Lung (tissue), 12 donors: ENCODE results near the gene MRO. TPM values are rescaled to one million over a fixed set of nuclear protein-coding genes. Genes with fewer than 3 reads are reported as not detected.

ENCODE experiments used
- ATAC-seq: fragments of 200-7000 bp; cut with Tn5 transposase; one replicate; pipeline ENCODE4 v1.9.1; 2020; ENCODE audit warnings: moderate number of reproducible peaks; ENCODE audit not compliant: insufficient read depth, low FRiP score
- DNase-seq, 3 donors: peaks; one replicate each; pipeline ENCODE4 v3.0.0-alpha.2; 2013 to 2017
- H3K27ac ChIP-seq, 2 donors: one replicate each; pipeline ENCODE4 v1.5.1; 2013; ENCODE audit warnings: mild to moderate bottlenecking in 2 of 2, moderate library complexity in 2 of 2, control low read depth in 1 of 2, inconsistent platforms in 1 of 2, low read depth in 1 of 2, low read length in 1 of 2
- H3K27me3 ChIP-seq, 3 donors: one replicate each; pipeline ENCODE4 v1.5.1; 2013; ENCODE audit warnings: low read length in 2 of 3; ENCODE audit not compliant: control insufficient read depth in 3 of 3, insufficient read depth in 3 of 3
- H3K36me3 ChIP-seq, 4 donors: one replicate each; pipeline ENCODE4 v1.5.1; 2013; ENCODE audit warnings: low read length in 4 of 4, mild to moderate bottlenecking in 1 of 4, moderate library complexity in 1 of 4; ENCODE audit not compliant: control insufficient read depth in 4 of 4, insufficient read depth in 4 of 4
- H3K4me1 ChIP-seq, 5 donors: one replicate each; pipeline ENCODE4 v1.5.1; 2013; ENCODE audit warnings: low read length in 5 of 5, mild to moderate bottlenecking in 2 of 5, moderate library complexity in 1 of 5; ENCODE audit not compliant: control insufficient read depth in 5 of 5, insufficient read depth in 5 of 5
- H3K4me3 ChIP-seq: one replicate; pipeline ENCODE4 v1.5.1; 2013; ENCODE audit warnings: mild to moderate bottlenecking, control low read depth, moderate library complexity
- H3K9ac ChIP-seq, 2 donors: one replicate each; pipeline ENCODE4 v1.5.1; 2013; ENCODE audit warnings: low read length in 2 of 2, control low read depth in 1 of 2; ENCODE audit not compliant: insufficient read depth in 1 of 2
- H3K9me3 ChIP-seq, 4 donors: one replicate each; pipeline ENCODE4 v1.5.1; 2013; ENCODE audit warnings: low read length in 3 of 4, mild to moderate bottlenecking in 1 of 4, moderate library complexity in 1 of 4; ENCODE audit not compliant: control insufficient read depth in 4 of 4, insufficient read depth in 3 of 4
- WGBS, 2 donors: extraction: QIAGEN DNeasy Blood & Tissue Kit; methylation state at CpG; one replicate each; pipeline ENCODE4 v1.1.7; 2013; 5-methylcytosine and 5-hydroxymethylcytosine counted together
- polyA plus RNA-seq, 2 donors: library from polyadenylated mRNA; stranded (reverse); fragments of 200-250 nt; gene quantifications; one replicate each; pipeline ENCODE4 v1.2.1, GENCODE V29; 2013
- total RNA-seq, 2 donors: library from RNA; depleted of rRNA in 1 of 2; stranded (reverse); fragments of >200 nt in 1 of 2; gene quantifications; one replicate each; pipeline ENCODE4 v1.2.1, GENCODE V29; 2014 to 2021
- TF ChIP-seq, protein P1 (sequence below): IDR thresholded peaks from 2 replicates; pipeline ENCODE4 v1.5.1; 2012; ENCODE audit warnings: mild to moderate bottlenecking; ENCODE audit errors: control extremely low read depth, extremely low read depth
- donor health status: control.
- donor health status: control.
- donor health status: Bipolar disorder and iron deficiency.
- donor health status: healthy.
- donor health status: DM: yes; HTN: yes; CAD: no.

MRO gene
- total and polyA plus RNA-seq, 4 donors, result 0.05 to 0.71 (median 0.22) TPM

DNA sequence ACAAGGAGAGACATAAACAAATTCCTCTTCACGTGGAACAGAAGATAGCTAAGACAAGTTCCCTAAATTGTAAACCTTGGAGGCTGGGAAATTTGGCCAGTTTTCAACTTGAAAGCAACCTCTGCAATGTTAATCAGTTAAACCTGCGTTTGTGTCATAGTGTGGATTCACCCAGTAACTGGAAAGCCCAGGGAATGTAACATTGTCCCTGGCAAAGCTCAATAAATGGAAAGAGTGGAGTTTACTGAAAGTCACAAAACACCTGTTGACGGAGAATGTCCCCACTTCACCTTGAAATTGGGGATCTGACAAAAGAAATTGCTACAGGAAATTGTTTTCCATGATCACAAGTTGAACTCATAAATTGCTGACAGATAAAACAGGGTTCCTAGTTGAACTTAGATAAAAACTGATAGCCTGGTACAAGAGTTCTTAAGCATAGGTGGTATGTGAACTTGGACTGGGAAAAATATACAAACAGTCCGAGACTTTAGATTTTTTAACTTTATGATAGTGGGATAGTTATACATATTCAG is 44.1 kb upstream of the MRO start:
- H3K9ac ChIP-seq, result no peak overlapping the region
- no peak overlapping the region for H3K27ac ChIP-seq
- H3K4me3 ChIP-seq, result no peak overlapping the region
- TF ChIP-seq, protein P1, sequence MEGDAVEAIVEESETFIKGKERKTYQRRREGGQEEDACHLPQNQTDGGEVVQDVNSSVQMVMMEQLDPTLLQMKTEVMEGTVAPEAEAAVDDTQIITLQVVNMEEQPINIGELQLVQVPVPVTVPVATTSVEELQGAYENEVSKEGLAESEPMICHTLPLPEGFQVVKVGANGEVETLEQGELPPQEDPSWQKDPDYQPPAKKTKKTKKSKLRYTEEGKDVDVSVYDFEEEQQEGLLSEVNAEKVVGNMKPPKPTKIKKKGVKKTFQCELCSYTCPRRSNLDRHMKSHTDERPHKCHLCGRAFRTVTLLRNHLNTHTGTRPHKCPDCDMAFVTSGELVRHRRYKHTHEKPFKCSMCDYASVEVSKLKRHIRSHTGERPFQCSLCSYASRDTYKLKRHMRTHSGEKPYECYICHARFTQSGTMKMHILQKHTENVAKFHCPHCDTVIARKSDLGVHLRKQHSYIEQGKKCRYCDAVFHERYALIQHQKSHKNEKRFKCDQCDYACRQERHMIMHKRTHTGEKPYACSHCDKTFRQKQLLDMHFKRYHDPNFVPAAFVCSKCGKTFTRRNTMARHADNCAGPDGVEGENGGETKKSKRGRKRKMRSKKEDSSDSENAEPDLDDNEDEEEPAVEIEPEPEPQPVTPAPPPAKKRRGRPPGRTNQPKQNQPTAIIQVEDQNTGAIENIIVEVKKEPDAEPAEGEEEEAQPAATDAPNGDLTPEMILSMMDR, result no peak
- peaks cover 0 to 2% (median 0%) of the 10 kb centered on the region in 5 donors for H3K4me1 ChIP-seq
- no peaks in the 10 kb centered on the region for H3K9me3 ChIP-seq
- ATAC-seq, result no peak
- H3K36me3 ChIP-seq, result no peaks in the 10 kb centered on the region
- H3K27me3 ChIP-seq, result no peaks in the 10 kb centered on the region
- DNase-seq, result no peak
- WGBS, 2 donors, result 63 to 65% methylated on average over 4 of the region's 4 CpGs

DNA sequence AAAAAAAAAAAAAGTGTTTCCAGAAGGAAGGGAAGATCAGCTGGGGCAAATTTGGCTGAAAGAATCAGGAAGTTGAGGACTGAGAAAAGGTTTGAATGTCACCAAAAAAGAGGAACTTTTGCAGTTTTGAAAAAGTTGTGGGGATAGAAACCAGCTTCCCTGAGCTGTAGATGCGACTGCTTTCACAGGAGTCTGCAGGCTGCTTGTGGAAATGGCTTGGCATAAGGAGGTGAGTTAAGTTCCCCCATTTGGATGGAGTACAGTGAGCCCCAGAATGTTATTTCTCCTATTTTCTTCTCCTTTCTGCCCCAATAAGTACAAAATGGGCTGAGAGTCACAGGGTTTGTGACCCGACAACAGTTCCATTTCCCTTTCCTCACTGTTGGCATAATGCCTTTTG is 42.6 kb upstream of the MRO start:
- no peak overlapping the region for H3K9ac ChIP-seq
- DNase-seq (no peak), ATAC-seq (peak; percentile 27)
- H3K9me3 ChIP-seq, result no peaks in the 10 kb centered on the region
- H3K4me3 ChIP-seq, result no peak overlapping the region
- no peaks in the 10 kb centered on the region for H3K36me3 ChIP-seq
- no peaks in the 10 kb centered on the region for H3K27me3 ChIP-seq
- peaks cover 0 to 2% (median 0%) of the 10 kb centered on the region in 5 donors for H3K4me1 ChIP-seq
- H3K27ac ChIP-seq, result no peak overlapping the region
- TF ChIP-seq, protein P1, result no peak
- WGBS, 2 donors, result 29 to 62% methylated on average over 2 of the region's 2 CpGs

DNA sequence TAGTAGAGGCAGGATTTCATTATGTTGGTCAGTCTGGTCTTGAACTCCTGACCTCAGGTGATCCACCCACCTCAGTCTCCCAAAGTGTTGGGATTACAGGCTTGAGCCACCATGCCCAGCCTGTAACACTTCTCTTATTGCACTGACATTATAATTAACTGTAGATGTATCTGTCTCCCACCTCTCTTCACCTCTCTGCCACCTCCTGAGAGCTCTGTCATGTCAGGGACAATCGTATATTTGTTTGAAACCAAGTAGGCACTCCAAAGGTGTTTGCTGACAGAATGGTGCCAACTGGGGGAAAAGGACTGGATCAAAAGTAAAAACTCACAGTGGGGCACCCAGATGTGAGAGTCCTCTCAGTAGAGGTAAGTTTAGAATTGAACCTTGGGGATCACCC is 41.8 kb upstream of the MRO start:
- no peak overlapping the region for H3K27ac ChIP-seq
- TF ChIP-seq, protein P1, result no peak
- H3K4me3 ChIP-seq, result no peak overlapping the region
- H3K36me3 ChIP-seq, result no peaks in the 10 kb centered on the region
- 70 to 90% methylated on average over 1 of the region's 1 CpG for WGBS, 2 donors
- DNase-seq (no peak), ATAC-seq (no peak)
- H3K9ac ChIP-seq, result no peak overlapping the region
- peaks cover 0 to 2% (median 0%) of the 10 kb centered on the region in 5 donors for H3K4me1 ChIP-seq
- no peaks in the 10 kb centered on the region for H3K9me3 ChIP-seq
- no peaks in the 10 kb centered on the region for H3K27me3 ChIP-seq
